HCT116 (cell line): ENCODE measurements around the gene FTO. TPM values are rescaled to one million over a fixed set of nuclear protein-coding genes. Genes with fewer than 3 reads are reported as not detected.

Experiments used
- ATAC-seq: fragments of 200-7000 bp; cut with Tn5 transposase; 2 replicates; pipeline ENCODE4 v1.9.1; 2020; ENCODE audit warnings: mild to moderate bottlenecking, moderate library complexity
- BruUV-seq: library from RNA; stranded (reverse); fragments of 400-500 nt; replicated peaks from 2 replicates; lab custom pipeline; 2021; lab: Mats Ljungman, UMichigan
- CTCF ChIA-PET: fragments of 300-600 bp; sonication (Branson Sonifier 250); formaldehyde crosslinking; loops from one replicate; lab custom pipeline; 2021; ENCODE audit warnings: antibody characterized with exemption; lab: Charles Lee
- POLR2A ChIA-PET: fragments of 300-600, 350-600 bp; sonication (Branson Sonifier 250); formaldehyde crosslinking; loops from one replicate; lab custom pipeline; 2021; ENCODE audit warnings: antibody characterized with exemption; lab: Charles Lee
- RAD21 ChIA-PET, 2 experiments: fragments of 300-600 bp; sonication (Branson Sonifier 250); formaldehyde crosslinking; loops; one replicate each; lab custom pipeline; 2023; ENCODE audit warnings: low total read pairs in 2 of 2; ENCODE audit not compliant: uncharacterized antibody in 2 of 2, unreplicated experiment in 2 of 2, low non-redundant PET in 1 of 2; lab: Charles Lee
- DNase-seq: peaks from one replicate; pipeline ENCODE4 v3.0.0-alpha.2; 2010; ENCODE audit warnings: low read depth, low spot score
- H2AFZ ChIP-seq: fragments of 200-600 bp; shearing (Covaris generic), sonication (generic); 2 replicates; pipeline ENCODE4 v1.6.1; 2017; ENCODE audit warnings: low read depth, mixed run types, mixed read lengths, antibody characterized with exemption, low read length; ENCODE audit not compliant: poor library complexity, severe bottlenecking
- H3K27ac ChIP-seq: 2 replicates; pipeline ENCODE4 v1.5.1; 2012; ENCODE audit warnings: low read depth, low read length
- H3K27me3 ChIP-seq: fragments of 200-600 bp; sonication (generic); 2 replicates; pipeline ENCODE4 v1.6.1; 2016; ENCODE audit warnings: mixed run types, low read length, mixed read lengths; ENCODE audit not compliant: insufficient read depth
- H3K36me3 ChIP-seq, 2 experiments: fragments of 200-500 bp in 1 of 2; fragments of 200-600 bp in 1 of 2; sonication (Bioruptor generic) in 1 of 2; sonication (generic) in 1 of 2; 2 replicates each; pipeline versions ENCODE4 v1.5.1 to v1.6.1; 2014 to 2016; ENCODE audit warnings: low read length in 2 of 2, inconsistent platforms in 1 of 2, mixed read lengths in 1 of 2, mixed run types in 1 of 2; ENCODE audit not compliant: insufficient read depth in 2 of 2, control insufficient read depth in 1 of 2
- H3K4me1 ChIP-seq, 2 experiments: fragments of 200-600 bp in 1 of 2; sonication (generic) in 1 of 2; 2 replicates each; pipeline versions ENCODE4 v1.5.1 to v1.6.1; 2012 to 2017; ENCODE audit warnings: low read length in 2 of 2, inconsistent platforms in 1 of 2, mild to moderate bottlenecking in 1 of 2, mixed read lengths in 1 of 2, mixed run types in 1 of 2, moderate library complexity in 1 of 2; ENCODE audit not compliant: insufficient read depth in 2 of 2, control insufficient read depth in 1 of 2
- H3K4me2 ChIP-seq: fragments of 200-600 bp; sonication (generic); 2 replicates; pipeline ENCODE4 v1.6.1; 2017; ENCODE audit warnings: mixed run types, low read length, mixed read lengths
- H3K4me3 ChIP-seq, 2 experiments: fragments of 200-600 bp in 1 of 2; sonication (generic) in 1 of 2; replicated peaks in 1 of 2; 2 replicates each; pipeline ENCODE4 v1.5.1; 2011 to 2016; ENCODE audit warnings: low read length in 2 of 2, control low read depth in 1 of 2, low read depth in 1 of 2, mild to moderate bottlenecking in 1 of 2, mixed read lengths in 1 of 2, mixed run types in 1 of 2
- H3K79me2 ChIP-seq: fragments of 200-600 bp; sonication (generic); 2 replicates; pipeline ENCODE4 v1.6.1; 2017; ENCODE audit warnings: mild to moderate bottlenecking, mixed run types, low read length, moderate library complexity, mixed read lengths; ENCODE audit not compliant: insufficient read depth
- H3K9ac ChIP-seq: fragments of 200-600 bp; sonication (generic); 2 replicates; pipeline ENCODE4 v1.6.1; 2016; ENCODE audit warnings: low read length, mixed read lengths
- H3K9me2 ChIP-seq: fragments of 200-600 bp; sonication (generic), shearing (Covaris generic); 2 replicates; pipeline ENCODE4 v1.6.1; 2017; ENCODE audit warnings: mixed run types, mild to moderate bottlenecking, moderate library complexity; ENCODE audit not compliant: insufficient read depth
- H3K9me3 ChIP-seq, 2 experiments: fragments of 200-500 bp in 1 of 2; fragments of 200-600 bp in 1 of 2; sonication (Bioruptor generic) in 1 of 2; sonication (generic) in 1 of 2; 2 replicates each; pipeline ENCODE4 v1.6.1; 2014 to 2017; ENCODE audit warnings: low read length in 2 of 2, mixed read lengths in 2 of 2, inconsistent platforms in 1 of 2, low read depth in 1 of 2, mild to moderate bottlenecking in 1 of 2, mixed run types in 1 of 2, moderate library complexity in 1 of 2; ENCODE audit not compliant: control insufficient read depth in 1 of 2, insufficient read depth in 1 of 2
- H4K20me1 ChIP-seq: fragments of 200-600 bp; sonication (generic), shearing (Covaris generic); 2 replicates; pipeline ENCODE4 v1.6.1; 2017; ENCODE audit warnings: mixed run types, mild to moderate bottlenecking, moderate library complexity; ENCODE audit not compliant: insufficient read depth
- CBX3 ChIP-seq: IDR thresholded peaks from 2 replicates; pipeline ENCODE4 v1.6.1; 2012; ENCODE audit warnings: low read depth
- EZH2 ChIP-seq: fragments of 200-600 bp; sonication (generic); IDR thresholded peaks from 2 replicates; pipeline ENCODE4 v1.6.1; 2017; ENCODE audit warnings: antibody characterized with exemption, mixed run types
- EZH2phosphoT487 ChIP-seq: fragments of 200-600 bp; IDR thresholded peaks from 2 replicates; pipeline ENCODE4 v1.6.1; 2018; ENCODE audit warnings: antibody characterized with exemption, borderline replicate concordance
- FOSL1 ChIP-seq: IDR thresholded peaks from 2 replicates; pipeline ENCODE4 v1.6.1; 2012; ENCODE audit warnings: low read depth
- POLR2A ChIP-seq: IDR thresholded peaks from 2 replicates; pipeline ENCODE4 v1.7.0; 2011; ENCODE audit warnings: borderline replicate concordance; ENCODE audit not compliant: insufficient read depth, insufficient read length; ENCODE audit errors: extremely low read depth
- RAD21 ChIP-seq: IDR thresholded peaks from 2 replicates; pipeline ENCODE4 v1.6.1; 2012; ENCODE audit warnings: low read depth, mild to moderate bottlenecking
- SP1 ChIP-seq: IDR thresholded peaks from 2 replicates; pipeline ENCODE4 v1.6.1; 2012; ENCODE audit warnings: low read depth
- SRF ChIP-seq: IDR thresholded peaks from 2 replicates; pipeline ENCODE4 v1.6.1; 2012; ENCODE audit warnings: low read depth
- TCF7L2 ChIP-seq: IDR thresholded peaks from 2 replicates; pipeline ENCODE4 v1.7.0; 2011; ENCODE audit warnings: borderline replicate concordance, inconsistent platforms; ENCODE audit not compliant: insufficient read depth, insufficient read length; ENCODE audit errors: extremely low read depth
- YY1 ChIP-seq: IDR thresholded peaks from 2 replicates; pipeline ENCODE4 v1.6.1; 2011; ENCODE audit warnings: low read length, low read depth, moderate library complexity, mild to moderate bottlenecking; ENCODE audit not compliant: insufficient replicate concordance; ENCODE audit errors: extremely low read depth
- ZNF274 ChIP-seq: fragments of 200-500 bp; sonication (Bioruptor generic); IDR thresholded peaks from 2 replicates; pipeline ENCODE4 v1.6.1; 2014; ENCODE audit warnings: mild to moderate bottlenecking, low read depth, low read length, inconsistent platforms
- intact Hi-C: fragments of 100-400 bp; cut with micrococcal nuclease; formaldehyde crosslinking; loops from 2 replicates; pipeline ENCODE4 v1.10.0; 2022
- total RNA-seq: library from RNA; stranded (reverse); gene quantifications from one replicate; pipeline ENCODE4 v1.2.1, GENCODE V29; 2021; ENCODE audit not compliant: unreplicated experiment
- TF ChIP-seq, protein P1 (sequence below): IDR thresholded peaks from 2 replicates; pipeline ENCODE4 v1.6.1; 2011; ENCODE audit warnings: mild to moderate bottlenecking, low read length, moderate library complexity; ENCODE audit not compliant: insufficient replicate concordance; ENCODE audit errors: extremely low read depth
- TF ChIP-seq, protein P2 (sequence below), 3 experiments: fragments of 200-600 bp in 1 of 3; sonication (generic) in 1 of 3; IDR thresholded peaks in 2 of 3; conservative IDR thresholded peaks in 1 of 3; 2 replicates each; pipeline ENCODE4 v1.5.1; 2012 to 2017; ENCODE audit warnings: low read depth in 2 of 3, low read length in 2 of 3, antibody characterized with exemption in 1 of 3, borderline replicate concordance in 1 of 3, control low read depth in 1 of 3, mild to moderate bottlenecking in 1 of 3, mixed read lengths in 1 of 3, mixed run types in 1 of 3, moderate library complexity in 1 of 3; ENCODE audit not compliant: insufficient read depth in 1 of 3
- TF ChIP-seq, protein P3 (sequence below): IDR thresholded peaks from 2 replicates; pipeline ENCODE4 v1.6.1; 2012; ENCODE audit warnings: low read depth

Gene FTO
- total RNA-seq, 1 experiment from 2014 or later = 55.2 TPM

DNA sequence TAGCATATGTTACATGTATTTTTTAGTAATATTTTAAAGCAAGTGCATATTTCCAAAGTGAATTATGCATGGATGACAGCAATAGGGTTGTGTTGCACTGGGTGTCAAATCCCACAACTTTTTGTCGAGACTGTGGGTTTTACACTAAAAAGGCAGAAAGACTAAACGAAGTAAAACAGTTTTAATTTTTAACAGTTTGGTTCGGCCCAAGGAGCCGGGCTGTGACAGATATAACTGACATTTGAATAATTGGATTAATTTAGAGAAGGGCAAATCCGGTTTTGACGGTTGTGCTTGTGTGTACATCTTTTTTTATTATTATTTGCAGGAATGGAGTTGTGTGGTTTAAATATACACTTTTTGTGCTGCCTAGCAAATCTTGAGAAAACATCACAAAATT lies 263.6 kb downstream of the FTO start:
- H3K4me1 ChIP-seq = no peaks in the 10 kb centered on the region
- CTCF ChIA-PET = no interaction called here
- no peaks in the 10 kb centered on the region for H3K36me3 ChIP-seq
- no peak for ATAC-seq
- no peaks in the 10 kb centered on the region for H3K79me2 ChIP-seq
- no peaks in the 10 kb centered on the region for H3K9me3 ChIP-seq
- intact Hi-C loops = no loop called here
- RAD21 ChIA-PET = no interaction called here
- H3K4me2 ChIP-seq = no peak overlapping the region
- no peak overlapping the region for H3K27ac ChIP-seq
- no peak overlapping the region for H2AFZ ChIP-seq
- no peak overlapping the region for H3K9ac ChIP-seq
- no peak for TF ChIP-seq EZH2
- TF ChIP-seq POLR2A = no peak
- no peak for TF ChIP-seq EZH2phosphoT487
- no peak for TF ChIP-seq CBX3
- TF ChIP-seq SP1 = no peak
- TF ChIP-seq, protein P1, sequence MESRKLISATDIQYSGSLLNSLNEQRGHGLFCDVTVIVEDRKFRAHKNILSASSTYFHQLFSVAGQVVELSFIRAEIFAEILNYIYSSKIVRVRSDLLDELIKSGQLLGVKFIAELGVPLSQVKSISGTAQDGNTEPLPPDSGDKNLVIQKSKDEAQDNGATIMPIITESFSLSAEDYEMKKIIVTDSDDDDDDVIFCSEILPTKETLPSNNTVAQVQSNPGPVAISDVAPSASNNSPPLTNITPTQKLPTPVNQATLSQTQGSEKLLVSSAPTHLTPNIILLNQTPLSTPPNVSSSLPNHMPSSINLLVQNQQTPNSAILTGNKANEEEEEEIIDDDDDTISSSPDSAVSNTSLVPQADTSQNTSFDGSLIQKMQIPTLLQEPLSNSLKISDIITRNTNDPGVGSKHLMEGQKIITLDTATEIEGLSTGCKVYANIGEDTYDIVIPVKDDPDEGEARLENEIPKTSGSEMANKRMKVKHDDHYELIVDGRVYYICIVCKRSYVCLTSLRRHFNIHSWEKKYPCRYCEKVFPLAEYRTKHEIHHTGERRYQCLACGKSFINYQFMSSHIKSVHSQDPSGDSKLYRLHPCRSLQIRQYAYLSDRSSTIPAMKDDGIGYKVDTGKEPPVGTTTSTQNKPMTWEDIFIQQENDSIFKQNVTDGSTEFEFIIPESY = no peak
- no peak for TF ChIP-seq FOSL1
- TF ChIP-seq TCF7L2 = no peak
- TF ChIP-seq RAD21 = no peak
- TF ChIP-seq YY1 = no peak
- no peak for TF ChIP-seq SRF
- TF ChIP-seq, protein P2, sequence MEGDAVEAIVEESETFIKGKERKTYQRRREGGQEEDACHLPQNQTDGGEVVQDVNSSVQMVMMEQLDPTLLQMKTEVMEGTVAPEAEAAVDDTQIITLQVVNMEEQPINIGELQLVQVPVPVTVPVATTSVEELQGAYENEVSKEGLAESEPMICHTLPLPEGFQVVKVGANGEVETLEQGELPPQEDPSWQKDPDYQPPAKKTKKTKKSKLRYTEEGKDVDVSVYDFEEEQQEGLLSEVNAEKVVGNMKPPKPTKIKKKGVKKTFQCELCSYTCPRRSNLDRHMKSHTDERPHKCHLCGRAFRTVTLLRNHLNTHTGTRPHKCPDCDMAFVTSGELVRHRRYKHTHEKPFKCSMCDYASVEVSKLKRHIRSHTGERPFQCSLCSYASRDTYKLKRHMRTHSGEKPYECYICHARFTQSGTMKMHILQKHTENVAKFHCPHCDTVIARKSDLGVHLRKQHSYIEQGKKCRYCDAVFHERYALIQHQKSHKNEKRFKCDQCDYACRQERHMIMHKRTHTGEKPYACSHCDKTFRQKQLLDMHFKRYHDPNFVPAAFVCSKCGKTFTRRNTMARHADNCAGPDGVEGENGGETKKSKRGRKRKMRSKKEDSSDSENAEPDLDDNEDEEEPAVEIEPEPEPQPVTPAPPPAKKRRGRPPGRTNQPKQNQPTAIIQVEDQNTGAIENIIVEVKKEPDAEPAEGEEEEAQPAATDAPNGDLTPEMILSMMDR (IDR thresholded peaks at IDR 0.05 in 2 of 3, conservative IDR thresholded peaks at IDR 0.05 in 1 of 3; ENCODE audit: borderline replicate concordance in 1 of 3, insufficient read depth in 1 of 3, low read depth in 2 of 3, low read length in 2 of 3) = no peak
- no peak for TF ChIP-seq ZNF274
- TF ChIP-seq, protein P3, sequence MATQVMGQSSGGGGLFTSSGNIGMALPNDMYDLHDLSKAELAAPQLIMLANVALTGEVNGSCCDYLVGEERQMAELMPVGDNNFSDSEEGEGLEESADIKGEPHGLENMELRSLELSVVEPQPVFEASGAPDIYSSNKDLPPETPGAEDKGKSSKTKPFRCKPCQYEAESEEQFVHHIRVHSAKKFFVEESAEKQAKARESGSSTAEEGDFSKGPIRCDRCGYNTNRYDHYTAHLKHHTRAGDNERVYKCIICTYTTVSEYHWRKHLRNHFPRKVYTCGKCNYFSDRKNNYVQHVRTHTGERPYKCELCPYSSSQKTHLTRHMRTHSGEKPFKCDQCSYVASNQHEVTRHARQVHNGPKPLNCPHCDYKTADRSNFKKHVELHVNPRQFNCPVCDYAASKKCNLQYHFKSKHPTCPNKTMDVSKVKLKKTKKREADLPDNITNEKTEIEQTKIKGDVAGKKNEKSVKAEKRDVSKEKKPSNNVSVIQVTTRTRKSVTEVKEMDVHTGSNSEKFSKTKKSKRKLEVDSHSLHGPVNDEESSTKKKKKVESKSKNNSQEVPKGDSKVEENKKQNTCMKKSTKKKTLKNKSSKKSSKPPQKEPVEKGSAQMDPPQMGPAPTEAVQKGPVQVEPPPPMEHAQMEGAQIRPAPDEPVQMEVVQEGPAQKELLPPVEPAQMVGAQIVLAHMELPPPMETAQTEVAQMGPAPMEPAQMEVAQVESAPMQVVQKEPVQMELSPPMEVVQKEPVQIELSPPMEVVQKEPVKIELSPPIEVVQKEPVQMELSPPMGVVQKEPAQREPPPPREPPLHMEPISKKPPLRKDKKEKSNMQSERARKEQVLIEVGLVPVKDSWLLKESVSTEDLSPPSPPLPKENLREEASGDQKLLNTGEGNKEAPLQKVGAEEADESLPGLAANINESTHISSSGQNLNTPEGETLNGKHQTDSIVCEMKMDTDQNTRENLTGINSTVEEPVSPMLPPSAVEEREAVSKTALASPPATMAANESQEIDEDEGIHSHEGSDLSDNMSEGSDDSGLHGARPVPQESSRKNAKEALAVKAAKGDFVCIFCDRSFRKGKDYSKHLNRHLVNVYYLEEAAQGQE = no peak
- TF ChIP-seq, all 23 proteins: peak for 0
- H3K4me3 ChIP-seq = no peak overlapping the region
- no peaks in the 10 kb centered on the region for H3K27me3 ChIP-seq
- no peaks in the 10 kb centered on the region for H3K9me2 ChIP-seq
- no peak for DNase-seq
- POLR2A ChIA-PET = no interaction called here
- no TSS peak for BruUV-seq
- no peaks in the 10 kb centered on the region for H4K20me1 ChIP-seq
